KBM-7 (cell line): ENCODE measurements around the gene CFDP1.
A peak's percentile ranks its signal among the peaks of the same experiment; 100 is the strongest.

Source experiments
- DNase-seq: peaks from one replicate; pipeline ENCODE4 v3.0.0-alpha.2; 2015
- in situ Hi-C: fragments of 300-500 bp; cut with MboI; formaldehyde crosslinking; loops from 2 replicates; pipeline ENCODE4 v1.14.3; 2020; ENCODE audit warnings: low sequenced_read_pairs, low pct_unique_long_range_greater_than_20kb, mixed read lengths

Gene CFDP1

GRCh38 chr16:75379911-75380847, 53.1 kb downstream of the CFDP1 start:
- in situ Hi-C loops: no loop called here
- peak; percentile 68 for DNase-seq

GRCh38 chr16:75379339-75379738, 54.0 kb downstream of the CFDP1 start:
- DNase-seq: no peak
- in situ Hi-C loops: no loop called here

- in situ Hi-C loops: no loop called here
- no peak for DNase-seq
These were observed 54.7 kb downstream of the CFDP1 start for GRCh38 chr16:75378616-75379015.

- no peak for DNase-seq
These were observed 55.4 kb downstream of the CFDP1 start for GRCh38 chr16:75377729-75378386.

GRCh38 chr16:75376475-75377161, 56.7 kb downstream of the CFDP1 start:
- no peak for DNase-seq
- in situ Hi-C loops: no loop called here

More at GRCh38 chr16:75377729-75378386, 55.4 kb downstream of the CFDP1 start:
- in situ Hi-C loops: no loop called here

- in situ Hi-C loops: no loop called here
These were observed 58.9 kb downstream of the CFDP1 start for GRCh38 chr16:75374388-75374787.

GRCh38 chr16:75372236-75372856, 61.0 kb downstream of the CFDP1 start:
- in situ Hi-C loops: no loop called here
- no peak for DNase-seq

More at GRCh38 chr16:75374388-75374787, 58.9 kb downstream of the CFDP1 start:
- no peak for DNase-seq

GRCh38 chr16:75371171-75371570, 62.1 kb downstream of the CFDP1 start:
- in situ Hi-C loops: no loop called here
- DNase-seq: no peak

GRCh38 chr16:75364286-75364791, 69.0 kb downstream of the CFDP1 start:
- no peak for DNase-seq
- in situ Hi-C loops: no loop called here

GRCh38 chr16:75362846-75363245, 70.5 kb downstream of the CFDP1 start:
- DNase-seq: no peak
- in situ Hi-C loops: no loop called here

GRCh38 chr16:75361936-75362335, 71.4 kb downstream of the CFDP1 start:
- DNase-seq: no peak
- in situ Hi-C loops: no loop called here

- in situ Hi-C loops: no loop called here
These were observed 79.1 kb downstream of the CFDP1 start for GRCh38 chr16:75354170-75354569.

GRCh38 chr16:75351183-75351582, 82.1 kb downstream of the CFDP1 start:
- in situ Hi-C loops: no loop called here
- no peak for DNase-seq

More at GRCh38 chr16:75354170-75354569, 79.1 kb downstream of the CFDP1 start:
- no peak for DNase-seq

GRCh38 chr16:75345711-75346110, 87.6 kb downstream of the CFDP1 start:
- in situ Hi-C loops: no loop called here
- no peak for DNase-seq

- DNase-seq: no peak
- in situ Hi-C loops: no loop called here
These were observed 89.4 kb downstream of the CFDP1 start for GRCh38 chr16:75343941-75344340.

- no peak for DNase-seq
- in situ Hi-C loops: no loop called here
These were observed 90.0 kb downstream of the CFDP1 start for GRCh38 chr16:75343286-75343685.

GRCh38 chr16:75342308-75342811, 90.9 kb downstream of the CFDP1 start:
- in situ Hi-C loops: no loop called here
- DNase-seq: no peak

- in situ Hi-C loops: no loop called here
- DNase-seq: no peak
These were observed 91.6 kb downstream of the CFDP1 start for GRCh38 chr16:75341564-75342307.
